WTC11 (cell line): ENCODE measurements around the gene MYOZ2.

Source experiments
- AR ChIP-seq: fragments of 250-450 bp; sonication (Bioruptor Pico); IDR thresholded peaks from 2 replicates; pipeline ENCODE4 v1.9.0; 2021; ENCODE audit warnings: mild to moderate bottlenecking
- ATF2 ChIP-seq: sonication (generic); formaldehyde crosslinking; IDR thresholded peaks from 2 replicates; pipeline ENCODE4 v1.8.1; 2022; ENCODE audit warnings: low read depth, missing genetic modification reagents, borderline replicate concordance
- CTCF ChIP-seq: fragments of 200-600 bp; IDR thresholded peaks from 2 replicates; pipeline ENCODE4 v1.8.0; 2022; ENCODE audit warnings: antibody characterized with exemption
- ETV6 ChIP-seq: sonication (generic); formaldehyde crosslinking; IDR thresholded peaks from 2 replicates; pipeline ENCODE4 v1.8.1; 2022; ENCODE audit warnings: mild to moderate bottlenecking, missing genetic modification reagents
- FOXP1 ChIP-seq: sonication (generic); formaldehyde crosslinking; IDR thresholded peaks from 2 replicates; pipeline ENCODE4 v1.8.0; 2022; ENCODE audit warnings: missing genetic modification reagents, mild to moderate bottlenecking, moderate library complexity, borderline replicate concordance
- FOXP4 ChIP-seq: sonication (generic); formaldehyde crosslinking; IDR thresholded peaks from 2 replicates; pipeline ENCODE4 v1.8.0; 2022; ENCODE audit warnings: mild to moderate bottlenecking, missing genetic modification reagents
- JUN ChIP-seq: sonication (generic); formaldehyde crosslinking; IDR thresholded peaks from 2 replicates; pipeline ENCODE4 v1.8.0; 2023; ENCODE audit warnings: mild to moderate bottlenecking, missing genetic modification reagents
- TEAD1 ChIP-seq: sonication (generic); formaldehyde crosslinking; IDR thresholded peaks from 2 replicates; pipeline ENCODE4 v1.8.0; 2022; ENCODE audit warnings: mild to moderate bottlenecking, missing genetic modification reagents
- TP53 ChIP-seq: sonication (generic); formaldehyde crosslinking; IDR thresholded peaks from 2 replicates; pipeline ENCODE4 v1.8.1; 2023; ENCODE audit warnings: mild to moderate bottlenecking, missing genetic modification reagents
- USF1 ChIP-seq: sonication (generic); formaldehyde crosslinking; IDR thresholded peaks from 2 replicates; pipeline ENCODE4 v1.8.0; 2022; ENCODE audit warnings: mild to moderate bottlenecking, missing genetic modification reagents
- ZNF232 ChIP-seq: sonication (generic); formaldehyde crosslinking; IDR thresholded peaks from 2 replicates; pipeline ENCODE4 v1.8.0; 2022; ENCODE audit warnings: mild to moderate bottlenecking, missing genetic modification reagents

- TF ChIP-seq JUN (CRISPR knock-in tag): no peak
- TF ChIP-seq USF1 (CRISPR knock-in tag): no peak
- TF ChIP-seq CTCF: no peak
- no peak for TF ChIP-seq FOXP4
- TF ChIP-seq ZNF232: no peak
- TF ChIP-seq TEAD1: no peak
- TF ChIP-seq ETV6 (CRISPR knock-in tag): no peak
- no peak for TF ChIP-seq TP53 (CRISPR knock-in tag)
- no peak for TF ChIP-seq AR (CRISPR knock-in tag)
- no peak for TF ChIP-seq ATF2
- no peak for TF ChIP-seq FOXP1
Observed at GRCh38 chr4:119130365-119131065, 5.1 kb upstream of the MYOZ2 start.
